Measurements from ENCODE around the gene MTG1. TPM values are rescaled to one million over a fixed set of nuclear protein-coding genes. Genes with fewer than 3 reads are reported as not detected.

Gene MTG1
- total and polyA plus RNA-seq, 2 donors (not counting 1 experiment from before 2014, with no cell fraction given) = 90.0 to 117 TPM

DNA sequence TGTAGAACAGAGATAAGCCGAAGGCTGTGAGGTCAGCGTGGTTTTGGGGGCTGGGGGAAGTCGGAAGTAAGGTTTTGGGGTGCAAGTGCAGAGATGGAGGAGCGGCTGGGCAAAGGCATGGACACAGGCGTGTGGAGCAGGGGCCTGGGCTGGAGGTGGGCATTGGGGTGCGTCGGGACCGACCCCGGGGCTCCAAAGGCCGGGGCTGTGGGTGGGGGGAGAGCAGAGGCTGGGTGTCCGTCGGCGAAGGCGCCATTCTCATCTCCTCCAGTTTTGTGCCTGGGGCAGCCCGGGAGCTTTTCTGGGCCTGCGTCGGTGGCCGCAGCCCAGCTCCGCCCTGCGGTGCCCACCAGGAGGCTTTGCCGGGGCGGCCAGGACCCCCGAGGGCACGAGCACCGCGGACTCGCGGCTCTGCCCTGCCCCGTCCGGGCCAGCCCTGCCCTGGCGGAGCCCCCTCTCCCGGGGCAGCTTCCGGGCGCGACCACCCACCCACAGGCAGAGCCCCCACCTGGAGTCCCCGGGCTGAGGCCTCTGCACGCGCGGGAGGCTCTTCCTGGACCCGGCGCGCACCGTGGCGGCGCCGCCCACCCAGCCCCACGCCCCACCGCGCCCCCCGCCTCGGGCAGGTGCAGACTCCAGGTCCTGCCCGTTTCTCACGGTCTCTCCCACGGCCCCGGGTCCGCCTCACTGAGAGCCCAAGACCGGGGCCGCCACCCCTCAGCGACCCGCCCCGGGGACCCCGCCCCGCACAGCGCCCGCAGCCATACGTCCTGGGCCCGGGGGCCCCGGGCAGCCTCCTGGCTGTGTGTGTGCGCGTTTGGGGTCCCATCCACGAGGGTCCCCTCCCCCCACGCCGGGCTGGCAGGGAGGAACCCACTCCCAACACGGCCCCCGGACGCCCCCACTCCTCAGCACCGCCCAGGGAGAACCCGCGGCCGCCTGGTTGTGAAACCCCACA lies 52.1 kb downstream of the MTG1 start:
- Histone ChIP-seq H2AFZ (ENCODE audit: insufficient read depth, low read depth, low read length, poor library complexity, severe bottlenecking) (no peak overlapping the region), H3K4me3 (ENCODE audit: control extremely low read depth in 1 of 5, extremely low read depth in 1 of 5, insufficient read depth in 1 of 5, low read depth in 2 of 5, low read length in 4 of 5) (no peak overlapping the region), H3K4me2 (replicated peaks; ENCODE audit: low read depth, low read length, poor library complexity, severe bottlenecking) (no peak overlapping the region), H3K27me3 (replicated peaks in 1 of 4; ENCODE audit: control extremely low read depth in 1 of 4, control insufficient read depth in 3 of 4, insufficient read depth in 4 of 4, low read length in 3 of 4) (no peaks in the 10 kb centered on the region), H3K79me2 (ENCODE audit: control insufficient read depth, insufficient read depth, low read length) (no peaks in the 10 kb centered on the region), H3K36me3 (replicated peaks in 1 of 2; ENCODE audit: control extremely low read depth in 1 of 2, control insufficient read depth in 1 of 2, extremely low read depth in 1 of 2, insufficient read depth in 2 of 2, low read length in 1 of 2) (no peaks in the 10 kb centered on the region), H3K4me1 (ENCODE audit: control insufficient read depth in 2 of 2, insufficient read depth in 2 of 2, low read length in 2 of 2) (peaks cover 0 to 7% of the 10 kb centered on the region in 2 donors), H3K27ac (ENCODE audit: low read length in 2 of 2) (no peak overlapping the region), H4K20me1 (ENCODE audit: control insufficient read depth, insufficient read depth, low read length, poor library complexity, severe bottlenecking) (no peaks in the 10 kb centered on the region), H3K9ac (ENCODE audit: low read length) (no peak overlapping the region), H3K9me3 (ENCODE audit: control extremely low read depth in 1 of 3, control insufficient read depth in 2 of 3, insufficient read depth in 1 of 3, low read length in 2 of 3) (peaks cover 9 to 37% (median 26%) of the 10 kb centered on the region in 3 donors)
- DNase-seq (no peak), ATAC-seq (ENCODE audit: low read depth) (no peak)
- H3K27me3 Mint-ChIP-seq = peaks cover 8% of the 10 kb centered on the region
- intact Hi-C loops (cut with micrococcal nuclease) = no loop called here
- TF ChIP-seq, protein P1, sequence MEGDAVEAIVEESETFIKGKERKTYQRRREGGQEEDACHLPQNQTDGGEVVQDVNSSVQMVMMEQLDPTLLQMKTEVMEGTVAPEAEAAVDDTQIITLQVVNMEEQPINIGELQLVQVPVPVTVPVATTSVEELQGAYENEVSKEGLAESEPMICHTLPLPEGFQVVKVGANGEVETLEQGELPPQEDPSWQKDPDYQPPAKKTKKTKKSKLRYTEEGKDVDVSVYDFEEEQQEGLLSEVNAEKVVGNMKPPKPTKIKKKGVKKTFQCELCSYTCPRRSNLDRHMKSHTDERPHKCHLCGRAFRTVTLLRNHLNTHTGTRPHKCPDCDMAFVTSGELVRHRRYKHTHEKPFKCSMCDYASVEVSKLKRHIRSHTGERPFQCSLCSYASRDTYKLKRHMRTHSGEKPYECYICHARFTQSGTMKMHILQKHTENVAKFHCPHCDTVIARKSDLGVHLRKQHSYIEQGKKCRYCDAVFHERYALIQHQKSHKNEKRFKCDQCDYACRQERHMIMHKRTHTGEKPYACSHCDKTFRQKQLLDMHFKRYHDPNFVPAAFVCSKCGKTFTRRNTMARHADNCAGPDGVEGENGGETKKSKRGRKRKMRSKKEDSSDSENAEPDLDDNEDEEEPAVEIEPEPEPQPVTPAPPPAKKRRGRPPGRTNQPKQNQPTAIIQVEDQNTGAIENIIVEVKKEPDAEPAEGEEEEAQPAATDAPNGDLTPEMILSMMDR (IDR thresholded peaks at IDR 0.05) = no peak
- no peak for TF ChIP-seq EZH2 (IDR thresholded peaks at IDR 0.05; ENCODE audit: borderline replicate concordance, insufficient read depth, low read depth, low read length, poor library complexity, severe bottlenecking)
- peaks cover 15% of the 10 kb centered on the region for H3K9me3 Mint-ChIP-seq (ENCODE audit: insufficient read depth)
- no peak overlapping the region for H3K4me3 Mint-ChIP-seq
- CTCF ChIA-PET = no interaction called here
- WGBS (ENCODE audit: insufficient coverage) = 67% methylated on average over 73 of the region's 80 CpGs
- POLR2A ChIA-PET = no interaction called here
- no peak overlapping the region for H3K27ac Mint-ChIP-seq
- no peaks in the 10 kb centered on the region for H3K4me1 Mint-ChIP-seq

DNA sequence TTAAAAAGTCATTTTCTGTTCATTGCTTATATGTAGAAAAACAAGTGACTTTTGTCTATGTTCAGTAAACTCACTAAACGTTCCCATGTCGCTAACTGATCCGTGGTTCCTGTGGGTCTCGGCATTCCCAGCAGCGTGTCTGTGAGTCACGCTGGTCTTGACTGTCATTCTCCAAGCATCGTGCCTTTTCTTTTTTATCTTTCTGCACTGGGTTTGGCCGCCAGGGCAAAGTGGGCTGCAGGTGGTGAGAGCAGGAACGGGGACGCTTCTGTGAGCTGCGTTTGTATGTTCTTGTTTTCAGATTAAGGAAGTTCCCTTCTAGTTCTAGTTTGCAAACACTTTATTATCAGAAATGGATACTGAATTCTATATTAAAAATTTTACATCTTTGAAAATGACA lies 53.0 kb downstream of the MTG1 start:
- no peak overlapping the region for H3K27ac ChIP-seq (ENCODE audit: low read length in 2 of 2)
- ChIA-PET POLR2A (no interaction called here), CTCF (no interaction called here)
- no peaks in the 10 kb centered on the region for H4K20me1 ChIP-seq (ENCODE audit: control insufficient read depth, insufficient read depth, low read length, poor library complexity, severe bottlenecking)
- H2AFZ ChIP-seq (ENCODE audit: insufficient read depth, low read depth, low read length, poor library complexity, severe bottlenecking) = no peak overlapping the region
- no peak overlapping the region for H3K4me3 ChIP-seq (ENCODE audit: control extremely low read depth in 1 of 5, extremely low read depth in 1 of 5, insufficient read depth in 1 of 5, low read depth in 2 of 5, low read length in 4 of 5)
- peaks cover 8% of the 10 kb centered on the region for H3K27me3 Mint-ChIP-seq
- H3K27ac Mint-ChIP-seq = no peak overlapping the region
- H3K9me3 ChIP-seq (ENCODE audit: control extremely low read depth in 1 of 3, control insufficient read depth in 2 of 3, insufficient read depth in 1 of 3, low read length in 2 of 3) = peaks cover 10 to 37% (median 26%) of the 10 kb centered on the region in 3 donors
- no peaks in the 10 kb centered on the region for H3K27me3 ChIP-seq (replicated peaks in 1 of 4; ENCODE audit: control extremely low read depth in 1 of 4, control insufficient read depth in 3 of 4, insufficient read depth in 4 of 4, low read length in 3 of 4)
- ATAC-seq (ENCODE audit: low read depth) (no peak), DNase-seq (no peak)
- no peak overlapping the region for H3K9ac ChIP-seq (ENCODE audit: low read length)
- no peaks in the 10 kb centered on the region for H3K79me2 ChIP-seq (ENCODE audit: control insufficient read depth, insufficient read depth, low read length)
- H3K4me1 ChIP-seq (ENCODE audit: control insufficient read depth in 2 of 2, insufficient read depth in 2 of 2, low read length in 2 of 2) = peaks cover 0 to 6% of the 10 kb centered on the region in 2 donors
- no peak overlapping the region for H3K4me2 ChIP-seq (replicated peaks; ENCODE audit: low read depth, low read length, poor library complexity, severe bottlenecking)
- 82% methylated on average over 8 of the region's 11 CpGs for WGBS (ENCODE audit: insufficient coverage)
- H3K36me3 ChIP-seq (replicated peaks in 1 of 2; ENCODE audit: control extremely low read depth in 1 of 2, control insufficient read depth in 1 of 2, extremely low read depth in 1 of 2, insufficient read depth in 2 of 2, low read length in 1 of 2) = no peaks in the 10 kb centered on the region
- intact Hi-C loops (cut with micrococcal nuclease) = no loop called here
- H3K9me3 Mint-ChIP-seq (ENCODE audit: insufficient read depth) = peaks cover 15% of the 10 kb centered on the region
- H3K4me1 Mint-ChIP-seq = no peaks in the 10 kb centered on the region
- H3K4me3 Mint-ChIP-seq = no peak overlapping the region
- no peak for TF ChIP-seq EZH2 (IDR thresholded peaks at IDR 0.05; ENCODE audit: borderline replicate concordance, insufficient read depth, low read depth, low read length, poor library complexity, severe bottlenecking)
- TF ChIP-seq, protein P1 (IDR thresholded peaks at IDR 0.05) = no peak

Data from B cell (primary cell).